Heart left ventricle (tissue), 16 donors: ENCODE measurements around the gene SMIM12. TPM values are rescaled to one million over a fixed set of nuclear protein-coding genes. Genes with fewer than 3 reads are reported as not detected.

Source experiments
- ATAC-seq, 4 donors: fragments of 200-7000 bp; cut with Tn5 transposase; one replicate each; pipeline ENCODE4 v1.9.1; 2020 to 2022; ENCODE audit warnings: moderate library complexity in 4 of 4, mild to moderate bottlenecking in 3 of 4, moderate number of reproducible peaks in 1 of 4
- DNase-seq, 5 donors: peaks; one replicate each; pipeline ENCODE4 v3.0.0-alpha.2; 2020
- H3K27ac ChIP-seq, 12 donors: fragments of 200-600 bp; sonication (generic) in 4 of 12; one replicate each; pipeline versions ENCODE4 v1.5.0 to v1.8.0; 2016 to 2022; ENCODE audit warnings: mild to moderate bottlenecking in 2 of 12
- H3K27me3 ChIP-seq, 9 donors: fragments of 200-600 bp; sonication (generic) in 2 of 9; one replicate each; pipeline versions ENCODE4 v1.5.1 to v1.8.0; 2016 to 2022; ENCODE audit warnings: mild to moderate bottlenecking in 3 of 9
- H3K36me3 ChIP-seq, 9 donors: fragments of 200-600 bp; sonication (generic) in 2 of 9; one replicate each; pipeline versions ENCODE4 v1.5.0 to v1.8.0; 2018 to 2022; ENCODE audit warnings: mild to moderate bottlenecking in 2 of 9
- H3K4me1 ChIP-seq, 12 donors: fragments of 200-600 bp; sonication (generic) in 4 of 12; one replicate each; pipeline versions ENCODE4 v1.5.0 to v1.8.0; 2016 to 2022; ENCODE audit warnings: mild to moderate bottlenecking in 3 of 12
- H3K4me3 ChIP-seq, 12 donors: fragments of 200-600 bp; sonication (generic) in 4 of 12; one replicate each; pipeline versions ENCODE4 v1.5.0 to v1.8.0; 2017 to 2022; ENCODE audit warnings: mild to moderate bottlenecking in 9 of 12, moderate library complexity in 4 of 12
- H3K9me3 ChIP-seq, 12 donors: fragments of 200-600 bp; sonication (generic) in 4 of 12; one replicate each; pipeline versions ENCODE4 v1.5.0 to v1.8.0; 2016 to 2022; ENCODE audit warnings: mild to moderate bottlenecking in 1 of 12
- CTCF ChIP-seq, 12 donors: fragments of 200-600 bp; sonication (generic) in 4 of 12; IDR thresholded peaks; one replicate each; pipeline versions ENCODE4 v1.5.0 to v1.8.0; 2018 to 2022; ENCODE audit warnings: antibody characterized with exemption in 12 of 12, mild to moderate bottlenecking in 5 of 12
- POLR2A ChIP-seq, 2 donors: fragments of 450-650 bp; IDR thresholded peaks; one replicate each; pipeline ENCODE4 v1.6.1; 2017; ENCODE audit warnings: antibody characterized with exemption in 2 of 2, mild to moderate bottlenecking in 2 of 2, moderate library complexity in 2 of 2
- WGBS, 4 donors: extraction: QIAGEN DNeasy Blood & Tissue Kit in 2 of 4; methylation state at CpG; one replicate each; pipeline versions ENCODE4 v1.1.5 to v1.1.7; 2013 to 2018; 5-methylcytosine and 5-hydroxymethylcytosine counted together
- intact Hi-C, 10 donors: fragments of 100-400 bp; cut with DNase I; formaldehyde crosslinking; loops; one replicate each; pipeline versions ENCODE4 v1.11.1 to v1.14.2; 2022
- polyA plus RNA-seq, 2 donors: library from polyadenylated mRNA; stranded (reverse); fragments of 200-250 nt; gene quantifications; one replicate each; pipeline ENCODE4 v1.2.3, GENCODE V29; 2013
- total RNA-seq, 9 donors: library from RNA; depleted of rRNA in 2 of 9; stranded (reverse); fragments of >200 nt in 2 of 9; fragmentation: NEBNext Ultra II Directional in 3 of 9; extraction: Animal tissue kit (Norgen Biotek cat#: 25700) in 3 of 9; gene quantifications; one replicate each; pipeline versions ENCODE4 v1.1.0 to v1.2.4, GENCODE V29; 2016 to 2023
- donor health status: ischemic (EF 13 %, LVEDD 7.1; RV severe dilation, severe dysfunction).
- donor health status: healthy with polysubstance abuse.
- donor health status: DM: no; HTN: yes; CAD: no.
- donor health status: DM: no; HTN: no; CAD: no.
- donor health status: ischemic (EF 25% LVEDD 6.9; RV normal size, moderate dysfunction).
- donor health status: ischemic (EF 25% LVEDD 5.7; RV mildly dilated, moderate dysfunction).
- donor health status: healthy.
- donor health status: DM: yes; HTN: yes; CAD: no.
- donor health status: ischemic (EF 35%, LVEDD 5.7; RV mildly dilated, moderate dysfunction).
- donor health status: nonischemic (EF 11% LVEDD 7.7; RV severe dilation, severe dysfunction).
- donor health status: DM: yes; HTN: yes; CAD: no.
- donor health status: PGD.
- donor health status: ischemic (EF 29% LVEDD 5.4; RV normal size, mild dysfunction).
- donor health status: nonischemic (EF 23%, LVEDD 6.1; RV moderate dilation, normal function).

SMIM12 gene
- total and polyA plus RNA-seq, 11 donors = 16.1 to 98.5 (median 37.8) TPM

GRCh38 chr1:34879230-34879629 lies 19.7 kb upstream of the SMIM12 start:
- no peak for ATAC-seq
- H3K4me3 ChIP-seq = no peak overlapping the region
- no peaks in the 10 kb centered on the region for H3K36me3 ChIP-seq
- intact Hi-C loops = no loop called here
- H3K4me1 ChIP-seq = no peaks in the 10 kb centered on the region
- peaks cover 0 to 74% (median 23%) of the 10 kb centered on the region in 9 donors for H3K27me3 ChIP-seq
- no peak for DNase-seq
- 63 to 73% (median 69%) methylated on average over 9 of the region's 9 CpGs for WGBS, 4 donors
- H3K9me3 ChIP-seq = peaks cover 0 to 7% (median 0%) of the 10 kb centered on the region in 12 donors
- no peak overlapping the region for H3K27ac ChIP-seq
- TF ChIP-seq POLR2A (IDR thresholded peaks at IDR 0.05) (no peak), CTCF (IDR thresholded peaks at IDR 0.05) (no peak)

- intact Hi-C loops = no loop called here
- no peak for DNase-seq
- no peak for ATAC-seq
- Histone ChIP-seq H3K9me3 (peaks cover 0 to 6% (median 0%) of the 10 kb centered on the region in 12 donors), H3K27me3 (peaks cover 0 to 72% (median 29%) of the 10 kb centered on the region in 9 donors), H3K36me3 (no peaks in the 10 kb centered on the region), H3K4me1 (no peaks in the 10 kb centered on the region), H3K4me3 (no peak overlapping the region), H3K27ac (no peak overlapping the region)
- TF ChIP-seq CTCF (IDR thresholded peaks at IDR 0.05) = no peak
- TF ChIP-seq POLR2A (IDR thresholded peaks at IDR 0.05) = no peak
- WGBS, 4 donors = 72 to 83% (median 78%) methylated on average over 7 of the region's 7 CpGs
Observed at GRCh38 chr1:34876406-34876805, 16.9 kb upstream of the SMIM12 start.

- Histone ChIP-seq H3K9me3 (no peaks in the 10 kb centered on the region), H3K4me3 (no peak overlapping the region), H3K27me3 (peaks cover 0 to 64% (median 29%) of the 10 kb centered on the region in 9 donors), H3K27ac (no peak overlapping the region), H3K36me3 (no peaks in the 10 kb centered on the region), H3K4me1 (no peaks in the 10 kb centered on the region)
- intact Hi-C loops = no loop called here
- no peak for TF ChIP-seq POLR2A (IDR thresholded peaks at IDR 0.05)
- TF ChIP-seq CTCF (IDR thresholded peaks at IDR 0.05) = no peak
- DNase-seq (no peak), ATAC-seq (no peak)
- WGBS, 4 donors = 50 to 58% (median 55%) methylated on average over 4 of the region's 4 CpGs
Observed at GRCh38 chr1:34874296-34874952, 14.9 kb upstream of the SMIM12 start.

- Histone ChIP-seq H3K27me3 (peaks cover 0 to 46% (median 24%) of the 10 kb centered on the region in 9 donors), H3K27ac (no peak overlapping the region), H3K4me1 (peaks cover 0 to 3% (median 0%) of the 10 kb centered on the region in 12 donors), H3K9me3 (no peaks in the 10 kb centered on the region), H3K4me3 (no peak overlapping the region), H3K36me3 (no peaks in the 10 kb centered on the region)
- intact Hi-C loops = no loop called here
- ATAC-seq (no peak), DNase-seq (no peak)
- TF ChIP-seq CTCF (IDR thresholded peaks at IDR 0.05) (no peak), POLR2A (IDR thresholded peaks at IDR 0.05) (no peak)
- 78 to 82% (median 79%) methylated on average over 4 of the region's 4 CpGs for WGBS, 4 donors
Observed at GRCh38 chr1:34872133-34872503, 12.6 kb upstream of the SMIM12 start.
